Osteocyte (in vitro differentiated cells): Measurements from ENCODE around the gene SSR2. TPM values are rescaled to one million over a fixed set of nuclear protein-coding genes. Genes with fewer than 3 reads are reported as not detected.
"Not testable (repeated sequence)": the region's sequence is repeated elsewhere in the genome, so short reads cannot be mapped to it uniquely, and the experiment has no call there.

Source experiments
- DNase-seq: peaks from one replicate; pipeline ENCODE4 v3.0.0; 2021; ENCODE audit warnings: mixed read lengths; ENCODE audit not compliant: unreplicated experiment; ENCODE audit errors: extremely low spot score
- H3K27ac Mint-ChIP-seq: one replicate; pipeline ENCODE4 v1.8.0; 2021; ENCODE audit warnings: mild to moderate bottlenecking, mixed read lengths; ENCODE audit not compliant: unreplicated experiment
- H3K27me3 Mint-ChIP-seq: one replicate; pipeline ENCODE4 v1.8.0; 2021; ENCODE audit warnings: mixed read lengths; ENCODE audit not compliant: unreplicated experiment
- H3K36me3 Mint-ChIP-seq: one replicate; pipeline ENCODE4 v1.8.0; 2021; ENCODE audit warnings: mixed read lengths; ENCODE audit not compliant: unreplicated experiment
- H3K4me1 Mint-ChIP-seq: one replicate; pipeline ENCODE4 v1.8.0; 2021; ENCODE audit warnings: mixed read lengths; ENCODE audit not compliant: unreplicated experiment
- H3K4me3 Mint-ChIP-seq: one replicate; pipeline ENCODE4 v1.8.0; 2021; ENCODE audit warnings: mild to moderate bottlenecking, moderate library complexity, mixed read lengths; ENCODE audit not compliant: unreplicated experiment
- H3K9me3 Mint-ChIP-seq: one replicate; pipeline ENCODE4 v1.8.0; 2021; ENCODE audit warnings: mixed read lengths; ENCODE audit not compliant: unreplicated experiment
- CTCF ChIP-seq: fragments of 200-600 bp; sonication (generic); IDR thresholded peaks from 2 replicates; pipeline ENCODE4 v1.5.0; 2021; ENCODE audit warnings: antibody characterized with exemption, mild to moderate bottlenecking, moderate library complexity
- total RNA-seq: library from RNA; stranded (reverse); gene quantifications from 2 replicates; pipeline ENCODE4 v1.2.1, GENCODE V29; 2021

SSR2 gene
- total RNA-seq, 1 donor from 2014 or later: 283 TPM

GRCh38 chr1:156048663-156049258 lies 28.0 kb upstream of the SSR2 start:
- Mint-ChIP-seq H3K4me1 (peaks cover 11% of the 10 kb centered on the region), H3K27me3 (no peaks in the 10 kb centered on the region), H3K4me3 (no peak overlapping the region), H3K36me3 (peaks cover 10% of the 10 kb centered on the region), H3K9me3 (no peaks in the 10 kb centered on the region), H3K27ac (no peak overlapping the region)
- no peak for TF ChIP-seq CTCF
- DNase-seq: no peak

- H3K27ac Mint-ChIP-seq: no peak overlapping the region
- TF ChIP-seq CTCF: no peak
- no peak overlapping the region for H3K4me3 Mint-ChIP-seq
- no peaks in the 10 kb centered on the region for H3K9me3 Mint-ChIP-seq
- H3K4me1 Mint-ChIP-seq: no peaks in the 10 kb centered on the region
- H3K36me3 Mint-ChIP-seq: peaks cover 16% of the 10 kb centered on the region
- DNase-seq: no peak
- H3K27me3 Mint-ChIP-seq: no peaks in the 10 kb centered on the region
Observed at GRCh38 chr1:156045076-156045475, 24.3 kb upstream of the SSR2 start.

- Mint-ChIP-seq H3K4me3 (no peak overlapping the region), H3K9me3 (no peaks in the 10 kb centered on the region), H3K4me1 (no peaks in the 10 kb centered on the region), H3K36me3 (peaks cover 8% of the 10 kb centered on the region), H3K27me3 (no peaks in the 10 kb centered on the region), H3K27ac (no peak overlapping the region)
- no peak for TF ChIP-seq CTCF
- no peak for DNase-seq
Observed at GRCh38 chr1:156042828-156043227, 22.1 kb upstream of the SSR2 start.

GRCh38 chr1:156034991-156035390 lies 14.2 kb upstream of the SSR2 start:
- not testable (repeated sequence) for H3K4me1 Mint-ChIP-seq, H3K9me3 Mint-ChIP-seq, H3K4me3 Mint-ChIP-seq, H3K27me3 Mint-ChIP-seq, H3K27ac Mint-ChIP-seq, DNase-seq
- H3K36me3 Mint-ChIP-seq: peaks cover 11% of the 10 kb centered on the region

- no peaks in the 10 kb centered on the region for H3K9me3 Mint-ChIP-seq
- no peaks in the 10 kb centered on the region for H3K4me1 Mint-ChIP-seq
- no peak for DNase-seq
- H3K4me3 Mint-ChIP-seq: no peak overlapping the region
- H3K27me3 Mint-ChIP-seq: no peaks in the 10 kb centered on the region
- TF ChIP-seq CTCF: no peak
- H3K36me3 Mint-ChIP-seq: peaks cover 9% of the 10 kb centered on the region
- no peak overlapping the region for H3K27ac Mint-ChIP-seq
Observed at GRCh38 chr1:156033011-156033410, 12.3 kb upstream of the SSR2 start.

GRCh38 chr1:156026588-156026987 lies 5.8 kb upstream of the SSR2 start:
- Mint-ChIP-seq H3K27ac (no peak overlapping the region), H3K27me3 (peaks cover 9% of the 10 kb centered on the region), H3K36me3 (no peaks in the 10 kb centered on the region), H3K4me3 (no peak overlapping the region), H3K9me3 (no peaks in the 10 kb centered on the region), H3K4me1 (peaks cover 2% of the 10 kb centered on the region)
- no peak for DNase-seq
- TF ChIP-seq CTCF: no peak
